HG03439 (cell line): Measurements from ENCODE around the gene COL9A3.

Experiments used
- ATAC-seq: cut with Tn5 transposase; IDR thresholded peaks from one replicate; pipeline ENCODE4 v1.9.1; 2021; ENCODE audit warnings: mild to moderate bottlenecking, moderate library complexity; ENCODE audit not compliant: unreplicated experiment

Gene COL9A3

GRCh38 chr20:62890444-62890843, 73.6 kb downstream of the COL9A3 start:
- no peak for ATAC-seq
